MCF 10A (cell line): Measurements from ENCODE around the gene MYRIP. TPM values are rescaled to one million over a fixed set of nuclear protein-coding genes. Genes with fewer than 3 reads are reported as not detected.

ENCODE experiments used
- BruUV-seq: library from RNA; stranded (reverse); fragments of 400-500 nt; replicated peaks from 2 replicates; lab custom pipeline; 2021; lab: Mats Ljungman, UMichigan
- CTCF ChIA-PET: fragments of 300-600 bp; sonication (Branson Sonifier 250); formaldehyde crosslinking; extraction: SDS; loops from one replicate; lab custom pipeline; 2021; ENCODE audit warnings: antibody characterized with exemption, inconsistent platforms; lab: Yijun Ruan, JAX
- POLR2A ChIA-PET: fragments of 300-600, 350-650 bp; sonication (Branson Sonifier 250); formaldehyde crosslinking; extraction: SDS; loops from one replicate; lab custom pipeline; 2020; ENCODE audit warnings: antibody characterized with exemption, inconsistent platforms; lab: Yijun Ruan, JAX
- DNase-seq: peaks from one replicate; pipeline ENCODE4 v3.0.0-alpha.2; 2018; ENCODE audit not compliant: unreplicated experiment
- H3K27ac Mint-ChIP-seq: one replicate; pipeline ENCODE4 v1.8.0; 2022; ENCODE audit warnings: mild to moderate bottlenecking, low read depth, mixed read lengths; ENCODE audit not compliant: unreplicated experiment
- H3K27me3 Mint-ChIP-seq: one replicate; pipeline ENCODE4 v1.8.0; 2022; ENCODE audit warnings: mixed read lengths; ENCODE audit not compliant: insufficient read depth, unreplicated experiment
- H3K36me3 Mint-ChIP-seq: one replicate; pipeline ENCODE4 v1.8.0; 2022; ENCODE audit warnings: mild to moderate bottlenecking, moderate library complexity, mixed read lengths; ENCODE audit not compliant: insufficient read depth, unreplicated experiment
- H3K4me1 Mint-ChIP-seq: one replicate; pipeline ENCODE4 v1.8.0; 2022; ENCODE audit warnings: mixed read lengths; ENCODE audit not compliant: insufficient read depth, unreplicated experiment
- H3K4me3 Mint-ChIP-seq: one replicate; pipeline ENCODE4 v1.8.0; 2022; ENCODE audit warnings: mild to moderate bottlenecking, moderate library complexity, mixed read lengths; ENCODE audit not compliant: unreplicated experiment
- H3K9me3 Mint-ChIP-seq: one replicate; pipeline ENCODE4 v1.8.0; 2022; ENCODE audit warnings: mixed read lengths; ENCODE audit not compliant: unreplicated experiment
- intact Hi-C: fragments of 100-400 bp; cut with micrococcal nuclease; formaldehyde crosslinking; loops from 2 replicates; pipeline ENCODE4 v1.14.1; 2022
- total RNA-seq: library from RNA; stranded (reverse); gene quantifications from 2 replicates; pipeline ENCODE4 v1.2.3, GENCODE V29; 2022
- TF ChIP-seq, protein P1 (sequence below): fragments of 200-600 bp; IDR thresholded peaks from one replicate; pipeline ENCODE4 v1.8.0; 2022; ENCODE audit warnings: antibody characterized with exemption, mild to moderate bottlenecking; ENCODE audit not compliant: unreplicated experiment

Gene MYRIP
- total RNA-seq, 1 experiment from 2014 or later: 0.19 TPM

DNA sequence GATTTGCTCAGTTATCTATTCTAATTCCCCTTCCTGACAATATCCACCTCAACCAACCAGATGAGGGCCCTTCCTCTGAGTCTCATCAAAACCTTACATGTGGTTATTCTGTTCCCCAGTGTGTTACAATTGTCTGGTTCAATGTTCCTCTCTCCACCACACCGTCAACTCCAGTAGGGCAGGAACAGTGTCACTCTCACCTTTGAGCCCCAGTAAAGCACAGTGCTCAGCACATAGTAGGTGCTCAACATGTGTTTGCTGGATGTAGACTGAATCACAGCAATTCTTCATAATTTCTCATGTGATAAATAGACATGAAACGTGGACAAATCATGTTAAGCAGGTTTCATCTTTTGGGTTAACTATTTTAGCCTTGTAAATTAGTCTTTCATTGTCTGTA is 397.1 kb downstream of the MYRIP start:
- no peaks in the 10 kb centered on the region for H3K9me3 Mint-ChIP-seq
- no peak overlapping the region for H3K4me3 Mint-ChIP-seq
- CTCF ChIA-PET: no interaction called here
- no peak for DNase-seq
- POLR2A ChIA-PET: no interaction called here
- TF ChIP-seq, protein P1, sequence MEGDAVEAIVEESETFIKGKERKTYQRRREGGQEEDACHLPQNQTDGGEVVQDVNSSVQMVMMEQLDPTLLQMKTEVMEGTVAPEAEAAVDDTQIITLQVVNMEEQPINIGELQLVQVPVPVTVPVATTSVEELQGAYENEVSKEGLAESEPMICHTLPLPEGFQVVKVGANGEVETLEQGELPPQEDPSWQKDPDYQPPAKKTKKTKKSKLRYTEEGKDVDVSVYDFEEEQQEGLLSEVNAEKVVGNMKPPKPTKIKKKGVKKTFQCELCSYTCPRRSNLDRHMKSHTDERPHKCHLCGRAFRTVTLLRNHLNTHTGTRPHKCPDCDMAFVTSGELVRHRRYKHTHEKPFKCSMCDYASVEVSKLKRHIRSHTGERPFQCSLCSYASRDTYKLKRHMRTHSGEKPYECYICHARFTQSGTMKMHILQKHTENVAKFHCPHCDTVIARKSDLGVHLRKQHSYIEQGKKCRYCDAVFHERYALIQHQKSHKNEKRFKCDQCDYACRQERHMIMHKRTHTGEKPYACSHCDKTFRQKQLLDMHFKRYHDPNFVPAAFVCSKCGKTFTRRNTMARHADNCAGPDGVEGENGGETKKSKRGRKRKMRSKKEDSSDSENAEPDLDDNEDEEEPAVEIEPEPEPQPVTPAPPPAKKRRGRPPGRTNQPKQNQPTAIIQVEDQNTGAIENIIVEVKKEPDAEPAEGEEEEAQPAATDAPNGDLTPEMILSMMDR: no peak
- peaks cover 5% of the 10 kb centered on the region for H3K36me3 Mint-ChIP-seq
- intact Hi-C loops: no loop called here
- H3K27me3 Mint-ChIP-seq: no peaks in the 10 kb centered on the region
- peaks cover 21% of the 10 kb centered on the region for H3K4me1 Mint-ChIP-seq
- H3K27ac Mint-ChIP-seq: no peak overlapping the region
- BruUV-seq: no TSS peak

DNA sequence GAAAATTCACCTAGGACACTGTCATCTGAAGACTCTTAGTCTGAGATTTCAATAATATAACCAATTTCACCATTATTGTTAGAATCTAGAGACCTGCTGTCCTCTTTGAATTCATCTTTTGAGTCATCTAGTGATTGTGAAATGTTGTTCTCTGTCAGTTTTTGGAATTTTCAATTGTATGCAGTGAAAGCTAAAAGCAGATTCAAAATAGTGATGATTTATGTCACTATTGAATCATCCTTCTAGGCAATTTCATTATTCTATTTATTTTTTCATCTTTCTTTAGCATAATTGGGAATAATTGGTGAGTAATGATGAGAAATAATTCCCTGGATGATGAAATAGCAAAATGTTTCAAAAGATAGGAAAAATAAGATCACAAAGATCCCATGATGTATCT is 398.4 kb downstream of the MYRIP start:
- H3K27me3 Mint-ChIP-seq: no peaks in the 10 kb centered on the region
- H3K4me3 Mint-ChIP-seq: no peak overlapping the region
- BruUV-seq: no TSS peak
- H3K4me1 Mint-ChIP-seq: peaks cover 25% of the 10 kb centered on the region
- CTCF ChIA-PET: interaction anchor here (0.5 to 3.3 kb wide), 3 partner anchors 16 to 375 kb away, joined by 3 to 13 read pairs (median 3); no protein-coding TSS in a partner anchor
- peak; percentile 52 for DNase-seq
- H3K36me3 Mint-ChIP-seq: peaks cover 5% of the 10 kb centered on the region
- intact Hi-C loops: no loop called here
- H3K27ac Mint-ChIP-seq: no peak overlapping the region
- no peaks in the 10 kb centered on the region for H3K9me3 Mint-ChIP-seq
- TF ChIP-seq, protein P1: no peak
- POLR2A ChIA-PET: interaction anchor here (0.7 to 1.0 kb wide), 3 partner anchors 51 to 869 kb away, joined by 3 read pairs; no protein-coding TSS in a partner anchor

DNA sequence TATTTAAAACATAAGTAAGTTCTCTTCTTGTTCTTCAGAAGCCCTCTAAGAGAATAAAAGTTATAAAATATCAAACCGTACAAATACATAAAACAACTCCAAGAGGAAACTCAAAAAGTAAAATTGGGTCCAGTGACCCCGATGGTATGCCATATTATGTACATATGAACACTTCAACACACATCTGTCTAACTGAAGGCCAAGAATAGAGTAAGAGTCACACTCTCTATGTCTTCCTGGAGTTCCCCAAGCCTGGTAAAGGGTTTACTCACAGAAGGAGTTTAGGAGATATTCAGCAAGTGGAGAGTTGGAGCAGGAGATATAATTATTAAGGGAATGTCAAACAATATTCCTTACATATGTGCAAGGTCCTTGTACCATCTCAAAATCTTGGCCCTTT is 398.8 kb downstream of the MYRIP start:
- H3K4me3 Mint-ChIP-seq: no peak overlapping the region
- peak overlapping the region; percentile 55 for H3K27ac Mint-ChIP-seq
- peaks cover 25% of the 10 kb centered on the region for H3K4me1 Mint-ChIP-seq
- BruUV-seq: no TSS peak
- TF ChIP-seq, protein P1: no peak
- no peaks in the 10 kb centered on the region for H3K9me3 Mint-ChIP-seq
- no peaks in the 10 kb centered on the region for H3K27me3 Mint-ChIP-seq
- ChIA-PET POLR2A (interaction anchor here (0.7 to 1.0 kb wide), 2 partner anchors 100 to 869 kb away, joined by 3 read pairs; no protein-coding TSS in a partner anchor), CTCF (interaction anchor here (0.5 to 3.3 kb wide), 3 partner anchors 17 to 375 kb away, joined by 3 to 13 read pairs (median 3); no protein-coding TSS in a partner anchor)
- intact Hi-C loops: no loop called here
- no peak for DNase-seq
- H3K36me3 Mint-ChIP-seq: peaks cover 5% of the 10 kb centered on the region

DNA sequence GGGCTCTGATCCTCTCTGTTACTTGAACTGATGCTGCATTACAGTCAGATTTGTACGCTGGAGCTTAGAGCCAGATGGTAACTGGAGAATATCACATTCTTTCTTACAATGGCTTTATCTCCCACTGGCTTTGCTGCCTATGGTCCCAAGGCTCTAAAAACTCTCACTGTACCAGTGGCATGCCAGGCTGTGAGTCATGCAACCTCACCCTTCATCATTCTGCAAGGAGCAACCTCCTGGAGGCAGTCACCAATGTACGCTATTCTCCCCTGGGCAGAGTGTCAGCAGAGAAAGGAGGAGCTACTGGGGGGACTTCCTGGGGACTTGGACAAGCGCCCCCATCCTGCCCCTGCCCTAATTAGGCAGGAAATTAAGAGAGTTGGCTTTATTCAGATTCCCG is 402.2 kb downstream of the MYRIP start:
- intact Hi-C loops: no loop called here
- TF ChIP-seq, protein P1: no peak
- ChIA-PET POLR2A (no interaction called here), CTCF (interaction anchor here (0.5 to 3.4 kb wide), 4 partner anchors 21 to 104 kb away, joined by 3 to 9 read pairs (median 4); no protein-coding TSS in a partner anchor)
- Mint-ChIP-seq H3K27ac (no peak overlapping the region), H3K36me3 (peaks cover 5% of the 10 kb centered on the region), H3K27me3 (no peaks in the 10 kb centered on the region), H3K4me1 (peaks cover 25% of the 10 kb centered on the region), H3K4me3 (no peak overlapping the region), H3K9me3 (no peaks in the 10 kb centered on the region)
- BruUV-seq: no TSS peak
- peak; percentile 74 for DNase-seq
